Measurements from ENCODE around the gene GAS7.
"Not testable (repeated sequence)": the region's sequence is repeated elsewhere in the genome, so short reads cannot be mapped to it uniquely, and the experiment has no call there.

The GAS7 gene

GRCh38 chr17:10057466-10057865 lies 140.9 kb downstream of the GAS7 start:
- H3K27ac ChIP-seq; DNase-seq (ENCODE audit: low read depth, low spot score): not testable (repeated sequence)

- DNase-seq (ENCODE audit: low read depth, low spot score), result no peak
- H3K27ac ChIP-seq, result no peak overlapping the region
Measured at GRCh38 chr17:10055262-10055975, 143.0 kb downstream of the GAS7 start.

- H3K27ac ChIP-seq, result no peak overlapping the region
- no peak for DNase-seq (ENCODE audit: low read depth, low spot score)
Measured at GRCh38 chr17:10053782-10054540, 144.4 kb downstream of the GAS7 start.

- H3K27ac ChIP-seq, result no peak overlapping the region
- no peak for DNase-seq (ENCODE audit: low read depth, low spot score)
Measured at GRCh38 chr17:10052106-10052813, 146.1 kb downstream of the GAS7 start.

- no peak for DNase-seq (ENCODE audit: low read depth, low spot score)
- H3K27ac ChIP-seq, result no peak overlapping the region
Measured at GRCh38 chr17:10051112-10051511, 147.3 kb downstream of the GAS7 start.

GRCh38 chr17:10050597-10051101 lies 147.8 kb downstream of the GAS7 start:
- no peak for DNase-seq (ENCODE audit: low read depth, low spot score)
- no peak overlapping the region for H3K27ac ChIP-seq

GRCh38 chr17:10048629-10049350 lies 149.6 kb downstream of the GAS7 start:
- H3K27ac ChIP-seq, result no peak overlapping the region
- DNase-seq (ENCODE audit: low read depth, low spot score), result no peak

GRCh38 chr17:10046786-10047785 lies 151.3 kb downstream of the GAS7 start:
- H3K27ac ChIP-seq, result no peak overlapping the region
- DNase-seq (ENCODE audit: low read depth, low spot score), result no peak

GRCh38 chr17:10045871-10046658 lies 152.3 kb downstream of the GAS7 start:
- no peak overlapping the region for H3K27ac ChIP-seq
- no peak for DNase-seq (ENCODE audit: low read depth, low spot score)

GRCh38 chr17:10042589-10043244 lies 155.7 kb downstream of the GAS7 start:
- no peak for DNase-seq (ENCODE audit: low read depth, low spot score)
- no peak overlapping the region for H3K27ac ChIP-seq

GRCh38 chr17:10041916-10042588 lies 156.4 kb downstream of the GAS7 start:
- no peak for DNase-seq (ENCODE audit: low read depth, low spot score)
- H3K27ac ChIP-seq, result no peak overlapping the region

GRCh38 chr17:10041287-10041612 lies 157.2 kb downstream of the GAS7 start:
- no peak overlapping the region for H3K27ac ChIP-seq
- no peak for DNase-seq (ENCODE audit: low read depth, low spot score)

- DNase-seq (ENCODE audit: low read depth, low spot score), result no peak
- no peak overlapping the region for H3K27ac ChIP-seq
Measured at GRCh38 chr17:10036511-10037061, 161.8 kb downstream of the GAS7 start.

- no peak for DNase-seq (ENCODE audit: low read depth, low spot score)
- H3K27ac ChIP-seq, result no peak overlapping the region
Measured at GRCh38 chr17:10035885-10036284, 162.5 kb downstream of the GAS7 start.

- no peak for DNase-seq (ENCODE audit: low read depth, low spot score)
- no peak overlapping the region for H3K27ac ChIP-seq
Measured at GRCh38 chr17:10034719-10035475, 163.5 kb downstream of the GAS7 start.

- no peak for DNase-seq (ENCODE audit: low read depth, low spot score)
- no peak overlapping the region for H3K27ac ChIP-seq
Measured at GRCh38 chr17:10033959-10034358, 164.4 kb downstream of the GAS7 start.
